Measurements from ENCODE around the gene REG3G. TPM values are rescaled to one million over a fixed set of nuclear protein-coding genes. Genes with fewer than 3 reads are reported as not detected.
"Not testable (repeated sequence)": the region's sequence is repeated elsewhere in the genome, so short reads cannot be mapped to it uniquely, and the experiment has no call there.

REG3G gene
- polyA plus RNA-seq, 1 donor from 2014 or later, result not detected

DNA sequence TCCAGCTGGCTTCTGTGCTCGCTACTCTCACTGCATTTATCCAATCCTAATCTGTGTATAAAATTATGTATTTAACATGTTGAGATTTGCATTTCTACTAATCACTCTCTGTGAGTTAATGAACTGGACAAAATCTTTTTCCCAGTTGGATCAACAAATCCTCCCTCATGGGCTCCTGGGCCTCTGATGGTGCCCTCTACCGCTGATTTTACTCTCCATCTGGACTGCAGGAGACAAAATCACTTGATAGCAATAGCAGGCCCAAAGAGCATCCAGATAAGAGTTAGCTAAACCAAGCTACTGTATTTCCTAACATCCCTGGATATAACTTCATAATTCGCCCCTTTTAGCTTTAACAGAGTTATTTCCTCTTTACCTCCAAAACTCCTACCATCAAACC, 14.4 kb downstream of the REG3G start:
- no peak overlapping the region for H2AFZ ChIP-seq (ENCODE audit: low read depth, low read length)
- no peak for TF ChIP-seq TAF1 (IDR thresholded peaks at IDR 0.05; ENCODE audit: low read depth)
- TF ChIP-seq SMC3 (conservative IDR thresholded peaks at IDR 0.05; ENCODE audit: poor library complexity), result no peak
- TF ChIP-seq MXI1 (conservative IDR thresholded peaks at IDR 0.05; ENCODE audit: poor library complexity, severe bottlenecking), result no peak
- no peaks in the 10 kb centered on the region for H4K20me1 ChIP-seq (ENCODE audit: insufficient read depth)
- no peak overlapping the region for H3K27ac ChIP-seq (ENCODE audit: low read length)
- H3K27me3 ChIP-seq (ENCODE audit: insufficient read depth, low read depth, low read length), result no peaks in the 10 kb centered on the region
- no peaks in the 10 kb centered on the region for H3K9me2 ChIP-seq (ENCODE audit: insufficient read depth, low read length)
- H3K9me3 ChIP-seq (ENCODE audit: low read length), result no peaks in the 10 kb centered on the region
- no peak overlapping the region for H3K9ac ChIP-seq (ENCODE audit: low read length)
- no peaks in the 10 kb centered on the region for H3K36me3 ChIP-seq (ENCODE audit: insufficient read depth, low read length)
- H3F3A ChIP-seq (ENCODE audit: insufficient read depth, low read length, poor library complexity, severe bottlenecking), result no peaks in the 10 kb centered on the region
- H3K4me2 ChIP-seq (ENCODE audit: low read length), result no peak overlapping the region
- H3K4me3 ChIP-seq (ENCODE audit: low read length), result no peak overlapping the region
- no peaks in the 10 kb centered on the region for H3K79me2 ChIP-seq (replicated peaks; ENCODE audit: insufficient read depth, low read length)

DNA sequence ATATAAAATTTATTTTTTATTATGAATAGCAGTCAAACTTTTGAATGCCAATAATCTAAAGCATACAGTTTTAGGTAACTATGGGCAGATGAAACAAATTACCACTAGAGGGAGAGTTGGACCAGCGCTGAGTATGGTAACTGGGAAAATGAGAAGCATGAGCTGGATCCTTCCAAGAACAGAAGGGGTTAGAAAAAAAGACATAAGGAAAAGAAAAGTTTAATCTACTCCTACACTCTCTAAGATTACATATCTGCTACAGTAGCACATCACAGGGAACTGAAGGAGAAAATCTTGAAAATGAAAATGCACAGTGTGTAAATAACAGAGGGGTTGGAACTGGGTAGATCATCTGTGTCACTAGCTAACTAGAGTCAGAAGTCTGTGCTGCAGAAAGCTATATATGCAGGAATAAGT, 15.5 kb downstream of the REG3G start:
- no peaks in the 10 kb centered on the region for H3K27me3 ChIP-seq (ENCODE audit: insufficient read depth, low read depth, low read length)
- no peak overlapping the region for H3K27ac ChIP-seq (ENCODE audit: low read length)
- H2AFZ ChIP-seq (ENCODE audit: low read depth, low read length), result no peak overlapping the region
- no peaks in the 10 kb centered on the region for H3F3A ChIP-seq (ENCODE audit: insufficient read depth, low read length, poor library complexity, severe bottlenecking)
- no peaks in the 10 kb centered on the region for H4K20me1 ChIP-seq (ENCODE audit: insufficient read depth)
- no peaks in the 10 kb centered on the region for H3K9me3 ChIP-seq (ENCODE audit: low read length)
- no peaks in the 10 kb centered on the region for H3K79me2 ChIP-seq (replicated peaks; ENCODE audit: insufficient read depth, low read length)
- no peak overlapping the region for H3K4me2 ChIP-seq (ENCODE audit: low read length)
- H3K36me3 ChIP-seq (ENCODE audit: insufficient read depth, low read length), result no peaks in the 10 kb centered on the region
- no peak overlapping the region for H3K9ac ChIP-seq (ENCODE audit: low read length)
- TF ChIP-seq REST (IDR thresholded peaks at IDR 0.05; ENCODE audit: borderline replicate concordance) (no peak), EZH2 (IDR thresholded peaks at IDR 0.05; ENCODE audit: borderline replicate concordance, insufficient read depth, low read length, poor library complexity, severe bottlenecking) (no peak), MXI1 (conservative IDR thresholded peaks at IDR 0.05; ENCODE audit: poor library complexity, severe bottlenecking) (no peak), POLR2AphosphoS5 (IDR thresholded peaks at IDR 0.05) (no peak), RAD21 (conservative IDR thresholded peaks at IDR 0.05) (peak; percentile 81), SMC3 (conservative IDR thresholded peaks at IDR 0.05; ENCODE audit: poor library complexity) (peak; percentile 81), EP300 (conservative IDR thresholded peaks at IDR 0.05; ENCODE audit: poor library complexity, severe bottlenecking) (no peak), CTCF (IDR thresholded peaks at IDR 0.05; ENCODE audit: poor library complexity, severe bottlenecking) (peak; percentile 75), TAF1 (IDR thresholded peaks at IDR 0.05; ENCODE audit: low read depth) (no peak)
- H3K4me3 ChIP-seq (ENCODE audit: low read length), result no peak overlapping the region
- no peaks in the 10 kb centered on the region for H3K9me2 ChIP-seq (ENCODE audit: insufficient read depth, low read length)

- H3K9ac ChIP-seq (ENCODE audit: low read length); H3F3A ChIP-seq (ENCODE audit: insufficient read depth, low read length, poor library complexity, severe bottlenecking); H2AFZ ChIP-seq (ENCODE audit: low read depth, low read length); H3K4me2 ChIP-seq (ENCODE audit: low read length); H3K36me3 ChIP-seq (ENCODE audit: insufficient read depth, low read length); H3K27ac ChIP-seq (ENCODE audit: low read length); H3K79me2 ChIP-seq (replicated peaks; ENCODE audit: insufficient read depth, low read length); H3K9me3 ChIP-seq (ENCODE audit: low read length); H3K4me3 ChIP-seq (ENCODE audit: low read length); H4K20me1 ChIP-seq (ENCODE audit: insufficient read depth); H3K27me3 ChIP-seq (ENCODE audit: insufficient read depth, low read depth, low read length); H3K9me2 ChIP-seq (ENCODE audit: insufficient read depth, low read length): not testable (repeated sequence)
Measured at GRCh38 chr2:79053486-79053885, 28.0 kb downstream of the REG3G start.

DNA sequence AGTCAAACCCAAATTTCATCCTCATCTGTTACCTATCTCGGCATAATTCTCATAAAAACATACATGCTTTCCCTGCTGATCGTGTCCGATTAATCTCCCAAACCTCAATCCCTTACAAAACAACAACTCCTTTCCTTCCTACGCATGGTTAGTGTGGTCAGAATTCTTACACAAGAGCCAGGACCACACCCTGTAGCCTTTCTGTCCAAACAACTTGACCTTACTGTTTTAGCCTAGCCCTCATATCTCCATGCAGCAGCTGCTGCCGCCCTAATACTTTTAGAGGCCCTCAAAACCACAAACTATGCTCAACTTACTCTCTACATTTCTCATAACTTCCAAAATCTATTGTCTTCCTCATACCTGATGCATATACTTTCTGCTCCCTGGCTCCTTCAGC, 29.3 kb downstream of the REG3G start:
- H2AFZ ChIP-seq (ENCODE audit: low read depth, low read length); H3K9ac ChIP-seq (ENCODE audit: low read length); H3K36me3 ChIP-seq (ENCODE audit: insufficient read depth, low read length); H3K79me2 ChIP-seq (replicated peaks; ENCODE audit: insufficient read depth, low read length); H3K27me3 ChIP-seq (ENCODE audit: insufficient read depth, low read depth, low read length); H3K4me2 ChIP-seq (ENCODE audit: low read length); H3K4me3 ChIP-seq (ENCODE audit: low read length); H3K27ac ChIP-seq (ENCODE audit: low read length); H3F3A ChIP-seq (ENCODE audit: insufficient read depth, low read length, poor library complexity, severe bottlenecking); H3K9me3 ChIP-seq (ENCODE audit: low read length); H4K20me1 ChIP-seq (ENCODE audit: insufficient read depth); H3K9me2 ChIP-seq (ENCODE audit: insufficient read depth, low read length): not testable (repeated sequence)
